ENCODE results near the gene IL20. TPM values are rescaled to one million over a fixed set of nuclear protein-coding genes. Genes with fewer than 3 reads are reported as not detected.

Gene IL20
- total and polyA plus RNA-seq, 3 donors from 2014 or later: 0.37 to 0.43 TPM; not detected in 1

- Histone ChIP-seq H3K9me3 (no peaks in the 10 kb centered on the region), H3K4me1 (no peaks in the 10 kb centered on the region), H3K27me3 (no peaks in the 10 kb centered on the region), H3K4me3 (no peak overlapping the region), H3K36me3 (ENCODE audit: low read depth, missing control alignments) (no peaks in the 10 kb centered on the region), H3K27ac (no peak overlapping the region)
- WGBS, 2 donors: 60 to 61% methylated on average over 3 of the region's 3 CpGs
- no peak for TF ChIP-seq POLR2A (IDR thresholded peaks at IDR 0.05)
- TF ChIP-seq, protein P1, sequence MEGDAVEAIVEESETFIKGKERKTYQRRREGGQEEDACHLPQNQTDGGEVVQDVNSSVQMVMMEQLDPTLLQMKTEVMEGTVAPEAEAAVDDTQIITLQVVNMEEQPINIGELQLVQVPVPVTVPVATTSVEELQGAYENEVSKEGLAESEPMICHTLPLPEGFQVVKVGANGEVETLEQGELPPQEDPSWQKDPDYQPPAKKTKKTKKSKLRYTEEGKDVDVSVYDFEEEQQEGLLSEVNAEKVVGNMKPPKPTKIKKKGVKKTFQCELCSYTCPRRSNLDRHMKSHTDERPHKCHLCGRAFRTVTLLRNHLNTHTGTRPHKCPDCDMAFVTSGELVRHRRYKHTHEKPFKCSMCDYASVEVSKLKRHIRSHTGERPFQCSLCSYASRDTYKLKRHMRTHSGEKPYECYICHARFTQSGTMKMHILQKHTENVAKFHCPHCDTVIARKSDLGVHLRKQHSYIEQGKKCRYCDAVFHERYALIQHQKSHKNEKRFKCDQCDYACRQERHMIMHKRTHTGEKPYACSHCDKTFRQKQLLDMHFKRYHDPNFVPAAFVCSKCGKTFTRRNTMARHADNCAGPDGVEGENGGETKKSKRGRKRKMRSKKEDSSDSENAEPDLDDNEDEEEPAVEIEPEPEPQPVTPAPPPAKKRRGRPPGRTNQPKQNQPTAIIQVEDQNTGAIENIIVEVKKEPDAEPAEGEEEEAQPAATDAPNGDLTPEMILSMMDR (IDR thresholded peaks at IDR 0.05): no peak
- intact Hi-C loops (cut with DNase I; ENCODE audit: low total_unique reads): no loop called here
- no peak for DNase-seq
These were observed 10.9 kb upstream of the IL20 start for GRCh38 chr1:206854401-206855129.

DNA sequence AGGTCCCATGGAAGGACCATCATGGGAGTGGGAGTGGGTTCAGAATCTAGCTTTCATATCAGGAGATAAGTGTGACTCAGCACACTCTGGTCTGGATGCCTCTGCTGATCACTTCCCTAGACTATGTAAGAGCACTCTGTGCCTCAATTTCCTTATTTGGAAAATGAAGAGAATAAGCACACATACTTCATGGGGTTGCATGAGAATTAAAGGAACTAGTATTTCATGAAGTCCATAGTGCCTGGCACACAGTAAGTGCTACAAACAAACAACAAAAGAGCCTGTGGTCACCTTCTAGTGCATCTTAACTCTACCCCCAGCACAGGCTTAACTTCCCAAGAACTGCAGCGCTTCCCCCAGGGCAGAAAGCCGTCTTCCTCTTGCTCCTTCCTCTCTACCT lies 9.6 kb upstream of the IL20 start:
- Histone ChIP-seq H3K4me3 (no peak overlapping the region), H3K9me3 (no peaks in the 10 kb centered on the region), H3K4me1 (no peaks in the 10 kb centered on the region), H3K36me3 (ENCODE audit: low read depth, missing control alignments) (no peaks in the 10 kb centered on the region), H3K27ac (no peak overlapping the region), H3K27me3 (no peaks in the 10 kb centered on the region)
- DNase-seq: no peak
- no peak for TF ChIP-seq POLR2A (IDR thresholded peaks at IDR 0.05)
- TF ChIP-seq, protein P1 (IDR thresholded peaks at IDR 0.05): no peak
- intact Hi-C loops (cut with DNase I; ENCODE audit: low total_unique reads): no loop called here
- WGBS, 2 donors: 94 to 95% methylated on average over 2 of the region's 2 CpGs

- no peaks in the 10 kb centered on the region for H3K4me1 ChIP-seq
- H3K36me3 ChIP-seq (ENCODE audit: low read depth, missing control alignments): no peaks in the 10 kb centered on the region
- H3K4me3 ChIP-seq: no peak overlapping the region
- no peak overlapping the region for H3K27ac ChIP-seq
- WGBS, 2 donors: 86 to 94% methylated on average over 5 of the region's 5 CpGs
- TF ChIP-seq, protein P1 (IDR thresholded peaks at IDR 0.05): no peak
- TF ChIP-seq POLR2A (IDR thresholded peaks at IDR 0.05): no peak
- H3K9me3 ChIP-seq: no peaks in the 10 kb centered on the region
- no peak for DNase-seq
- intact Hi-C loops (cut with DNase I; ENCODE audit: low total_unique reads): no loop called here
- no peaks in the 10 kb centered on the region for H3K27me3 ChIP-seq
These were observed 8.6 kb upstream of the IL20 start for GRCh38 chr1:206856674-206857464.

DNA sequence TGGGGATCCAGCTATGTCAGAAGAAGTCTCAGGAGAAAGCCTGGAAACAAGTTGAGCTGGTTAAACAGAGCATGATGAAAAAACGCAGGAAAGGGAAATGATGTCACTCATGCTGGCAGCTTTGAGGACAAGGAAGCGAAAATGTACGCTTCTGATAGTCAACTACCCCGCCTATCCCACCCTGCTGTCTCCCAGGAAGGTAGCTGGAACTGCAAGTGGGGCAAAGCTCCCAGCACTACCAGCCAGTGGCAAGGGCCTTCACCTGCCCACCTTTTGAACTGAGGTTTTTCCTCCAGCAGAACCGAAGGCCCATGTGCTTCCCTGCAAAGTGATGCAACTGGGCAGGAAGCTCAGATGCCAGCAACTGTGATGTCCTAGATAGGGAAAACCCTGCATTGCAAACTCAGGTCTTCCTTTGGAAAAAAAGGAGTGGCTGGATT lies 6.3 kb upstream of the IL20 start:
- Histone ChIP-seq H3K27ac (no peak overlapping the region), H3K4me1 (no peaks in the 10 kb centered on the region), H3K27me3 (no peaks in the 10 kb centered on the region), H3K36me3 (ENCODE audit: low read depth, missing control alignments) (no peaks in the 10 kb centered on the region), H3K9me3 (no peaks in the 10 kb centered on the region), H3K4me3 (no peak overlapping the region)
- 74 to 88% methylated on average over 5 of the region's 5 CpGs for WGBS, 2 donors
- DNase-seq: no peak
- intact Hi-C loops (cut with DNase I; ENCODE audit: low total_unique reads): no loop called here
- TF ChIP-seq, protein P1 (IDR thresholded peaks at IDR 0.05): no peak
- no peak for TF ChIP-seq POLR2A (IDR thresholded peaks at IDR 0.05)

Measured in testis (tissue), 3 donors.